Panc1 (cell line): ENCODE results near the gene SF3A1. TPM values are rescaled to one million over a fixed set of nuclear protein-coding genes. Genes with fewer than 3 reads are reported as not detected.

Source experiments
- ATAC-seq: fragments of 200-7000 bp; cut with Tn5 transposase; 2 replicates; pipeline ENCODE4 v1.9.1; 2020; ENCODE audit warnings: mild to moderate bottlenecking, moderate library complexity
- BruUV-seq: library from RNA; stranded (reverse); fragments of 400-500 nt; replicated peaks from 2 replicates; lab custom pipeline; 2021; lab: Mats Ljungman, UMichigan
- CTCF ChIA-PET: fragments of 300-600 bp; sonication (Branson Sonifier 250); formaldehyde crosslinking; loops from one replicate; lab custom pipeline; 2022; ENCODE audit warnings: antibody characterized with exemption; lab: Charles Lee
- POLR2A ChIA-PET: fragments of 300-600 bp; sonication (Branson Sonifier 250); formaldehyde crosslinking; loops from one replicate; lab custom pipeline; 2022; ENCODE audit warnings: antibody characterized with exemption; lab: Charles Lee
- DNase-seq: peaks from one replicate; pipeline ENCODE4 v3.0.0-alpha.2; 2010; ENCODE audit warnings: low read depth, low spot score
- H3K27ac ChIP-seq: 2 replicates; pipeline ENCODE4 v1.5.1; 2011; ENCODE audit warnings: mild to moderate bottlenecking, low read length, inconsistent platforms
- H3K27me3 ChIP-seq: fragments of 200-500 bp; sonication (Bioruptor generic); 2 replicates; pipeline ENCODE4 v1.6.0; 2014; ENCODE audit warnings: low read length, inconsistent platforms; ENCODE audit not compliant: control insufficient read depth, insufficient read depth
- H3K36me3 ChIP-seq: fragments of 200-500 bp; sonication (Bioruptor generic); 2 replicates; pipeline ENCODE4 v1.5.1; 2014; ENCODE audit warnings: inconsistent platforms, mild to moderate bottlenecking, low read length, moderate library complexity; ENCODE audit not compliant: control insufficient read depth, insufficient read depth
- H3K4me1 ChIP-seq: 2 replicates; pipeline ENCODE4 v1.5.1; 2011; ENCODE audit warnings: inconsistent platforms, mild to moderate bottlenecking, low read length, moderate library complexity; ENCODE audit not compliant: control insufficient read depth, insufficient read depth
- H3K4me3 ChIP-seq, 2 experiments: 2 replicates each; pipeline ENCODE4 v1.5.1; 2011 to 2012; ENCODE audit warnings: low read depth in 2 of 2, low read length in 2 of 2, mild to moderate bottlenecking in 2 of 2, inconsistent platforms in 1 of 2, moderate library complexity in 1 of 2
- H3K9me3 ChIP-seq: fragments of 200-500 bp; sonication (Bioruptor generic); 2 replicates; pipeline ENCODE4 v1.5.1; 2014; ENCODE audit warnings: low read depth, mild to moderate bottlenecking, inconsistent platforms, low read length, moderate library complexity; ENCODE audit not compliant: control insufficient read depth, insufficient read depth
- POLR2AphosphoS5 ChIP-seq: IDR thresholded peaks from 2 replicates; pipeline ENCODE4 v1.6.1; 2012; ENCODE audit warnings: mild to moderate bottlenecking, low read depth, low read length, moderate library complexity
- SIN3A ChIP-seq: IDR thresholded peaks from 2 replicates; pipeline ENCODE4 v1.6.1; 2012; ENCODE audit warnings: low read depth, mild to moderate bottlenecking, low read length, moderate library complexity, borderline replicate concordance; ENCODE audit not compliant: insufficient read depth
- TCF7L2 ChIP-seq: IDR thresholded peaks from 2 replicates; pipeline ENCODE4 v1.6.1; 2011; ENCODE audit warnings: mild to moderate bottlenecking, low read depth, low read length, inconsistent platforms
- in situ Hi-C: cut with HindIII; loops from 2 replicates; pipeline ENCODE4 v1.10.0; 2016; ENCODE audit warnings: low sequenced_read_pairs, low pct_unique_long_range_greater_than_20kb
- intact Hi-C: fragments of 100-400 bp; cut with micrococcal nuclease; formaldehyde crosslinking; loops from one replicate; pipeline ENCODE4 v1.10.0; 2022; ENCODE audit not compliant: unreplicated experiment
- total RNA-seq: library from RNA; stranded (reverse); gene quantifications from one replicate; pipeline ENCODE4 v1.2.1, GENCODE V29; 2021; ENCODE audit not compliant: unreplicated experiment
- TF ChIP-seq, protein P1 (sequence below), 2 experiments: IDR thresholded peaks; 2 replicates each; pipeline ENCODE4 v1.6.1; 2011 to 2012; ENCODE audit warnings: low read depth in 2 of 2, control low read depth in 1 of 2, low read length in 1 of 2, mild to moderate bottlenecking in 1 of 2, moderate library complexity in 1 of 2; ENCODE audit not compliant: insufficient read depth in 1 of 2
- TF ChIP-seq, protein P2 (sequence below): fragments of 450-650 bp; IDR thresholded peaks from 2 replicates; pipeline ENCODE4 v1.5.1; 2017; ENCODE audit warnings: mild to moderate bottlenecking

Gene SF3A1
- total RNA-seq, 1 experiment from 2014 or later = 176 TPM

DNA sequence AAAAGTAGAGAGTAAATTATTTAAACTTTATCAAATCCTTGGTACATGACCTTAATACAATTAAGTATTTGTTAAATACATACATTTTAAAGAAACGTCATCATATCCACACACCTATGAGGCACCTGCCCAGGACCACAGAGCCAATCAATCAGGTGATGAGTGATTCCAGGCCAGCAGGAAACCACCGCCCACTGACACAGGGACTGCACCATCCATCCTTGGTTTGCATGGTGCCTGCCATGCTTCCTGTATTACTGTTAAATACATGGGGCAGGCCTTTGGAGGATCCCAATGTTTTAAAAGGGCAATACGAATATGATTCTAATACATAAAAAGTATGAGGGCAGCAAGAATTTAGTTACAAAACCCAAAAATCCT lies 23.0 kb downstream of the SF3A1 start:
- POLR2A ChIA-PET = no interaction called here
- no TSS peak for BruUV-seq
- Histone ChIP-seq H3K36me3 (peaks cover 3% of the 10 kb centered on the region), H3K27ac (no peak overlapping the region), H3K9me3 (no peaks in the 10 kb centered on the region), H3K4me3 (no peak overlapping the region), H3K27me3 (no peaks in the 10 kb centered on the region), H3K4me1 (no peaks in the 10 kb centered on the region)
- no peak for DNase-seq
- CTCF ChIA-PET = no interaction called here
- TF ChIP-seq TCF7L2 (no peak), SIN3A (no peak), POLR2AphosphoS5 (no peak)
- TF ChIP-seq, protein P1, sequence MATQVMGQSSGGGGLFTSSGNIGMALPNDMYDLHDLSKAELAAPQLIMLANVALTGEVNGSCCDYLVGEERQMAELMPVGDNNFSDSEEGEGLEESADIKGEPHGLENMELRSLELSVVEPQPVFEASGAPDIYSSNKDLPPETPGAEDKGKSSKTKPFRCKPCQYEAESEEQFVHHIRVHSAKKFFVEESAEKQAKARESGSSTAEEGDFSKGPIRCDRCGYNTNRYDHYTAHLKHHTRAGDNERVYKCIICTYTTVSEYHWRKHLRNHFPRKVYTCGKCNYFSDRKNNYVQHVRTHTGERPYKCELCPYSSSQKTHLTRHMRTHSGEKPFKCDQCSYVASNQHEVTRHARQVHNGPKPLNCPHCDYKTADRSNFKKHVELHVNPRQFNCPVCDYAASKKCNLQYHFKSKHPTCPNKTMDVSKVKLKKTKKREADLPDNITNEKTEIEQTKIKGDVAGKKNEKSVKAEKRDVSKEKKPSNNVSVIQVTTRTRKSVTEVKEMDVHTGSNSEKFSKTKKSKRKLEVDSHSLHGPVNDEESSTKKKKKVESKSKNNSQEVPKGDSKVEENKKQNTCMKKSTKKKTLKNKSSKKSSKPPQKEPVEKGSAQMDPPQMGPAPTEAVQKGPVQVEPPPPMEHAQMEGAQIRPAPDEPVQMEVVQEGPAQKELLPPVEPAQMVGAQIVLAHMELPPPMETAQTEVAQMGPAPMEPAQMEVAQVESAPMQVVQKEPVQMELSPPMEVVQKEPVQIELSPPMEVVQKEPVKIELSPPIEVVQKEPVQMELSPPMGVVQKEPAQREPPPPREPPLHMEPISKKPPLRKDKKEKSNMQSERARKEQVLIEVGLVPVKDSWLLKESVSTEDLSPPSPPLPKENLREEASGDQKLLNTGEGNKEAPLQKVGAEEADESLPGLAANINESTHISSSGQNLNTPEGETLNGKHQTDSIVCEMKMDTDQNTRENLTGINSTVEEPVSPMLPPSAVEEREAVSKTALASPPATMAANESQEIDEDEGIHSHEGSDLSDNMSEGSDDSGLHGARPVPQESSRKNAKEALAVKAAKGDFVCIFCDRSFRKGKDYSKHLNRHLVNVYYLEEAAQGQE (IDR thresholded peaks at IDR 0.05; ENCODE audit: insufficient read depth in 1 of 2, low read depth in 2 of 2, low read length in 1 of 2) = no peak
- TF ChIP-seq, protein P2, sequence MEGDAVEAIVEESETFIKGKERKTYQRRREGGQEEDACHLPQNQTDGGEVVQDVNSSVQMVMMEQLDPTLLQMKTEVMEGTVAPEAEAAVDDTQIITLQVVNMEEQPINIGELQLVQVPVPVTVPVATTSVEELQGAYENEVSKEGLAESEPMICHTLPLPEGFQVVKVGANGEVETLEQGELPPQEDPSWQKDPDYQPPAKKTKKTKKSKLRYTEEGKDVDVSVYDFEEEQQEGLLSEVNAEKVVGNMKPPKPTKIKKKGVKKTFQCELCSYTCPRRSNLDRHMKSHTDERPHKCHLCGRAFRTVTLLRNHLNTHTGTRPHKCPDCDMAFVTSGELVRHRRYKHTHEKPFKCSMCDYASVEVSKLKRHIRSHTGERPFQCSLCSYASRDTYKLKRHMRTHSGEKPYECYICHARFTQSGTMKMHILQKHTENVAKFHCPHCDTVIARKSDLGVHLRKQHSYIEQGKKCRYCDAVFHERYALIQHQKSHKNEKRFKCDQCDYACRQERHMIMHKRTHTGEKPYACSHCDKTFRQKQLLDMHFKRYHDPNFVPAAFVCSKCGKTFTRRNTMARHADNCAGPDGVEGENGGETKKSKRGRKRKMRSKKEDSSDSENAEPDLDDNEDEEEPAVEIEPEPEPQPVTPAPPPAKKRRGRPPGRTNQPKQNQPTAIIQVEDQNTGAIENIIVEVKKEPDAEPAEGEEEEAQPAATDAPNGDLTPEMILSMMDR = no peak
- ATAC-seq = no peak
- intact Hi-C loops = no loop called here
- in situ Hi-C loops = no loop called here

DNA sequence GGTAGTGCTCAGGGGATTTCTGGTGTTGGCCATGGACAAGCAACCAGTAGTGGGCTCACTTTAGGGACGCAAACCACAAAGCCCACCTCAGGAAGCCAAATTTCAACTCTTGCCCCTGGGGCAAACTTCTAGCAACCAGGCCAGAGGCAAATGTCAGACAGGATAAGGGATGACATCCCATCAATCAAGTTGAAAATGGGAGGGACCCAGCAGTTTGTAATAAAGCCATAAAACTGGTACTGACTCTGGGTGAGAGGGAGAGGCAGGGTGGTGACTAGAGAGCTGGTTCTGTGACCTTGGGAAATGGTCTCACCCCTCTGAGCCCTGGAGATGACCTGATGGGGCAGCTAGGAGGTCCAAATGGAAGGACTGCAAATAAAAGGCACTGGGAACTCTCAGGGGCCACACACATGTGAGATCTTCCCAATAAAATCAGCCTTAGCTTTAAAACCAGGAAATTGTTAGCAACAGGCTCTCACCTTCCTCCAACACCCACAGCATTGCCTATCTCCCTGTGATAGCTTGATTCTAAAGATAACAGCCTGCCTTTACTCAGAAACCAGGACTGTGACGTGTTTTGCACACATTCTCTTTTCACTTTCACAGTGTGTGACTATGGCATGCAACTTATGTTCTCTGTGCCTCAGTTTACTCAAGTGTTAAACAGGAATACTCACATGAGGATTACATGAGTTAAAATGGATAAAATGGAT lies 23.5 kb downstream of the SF3A1 start:
- H3K4me1 ChIP-seq = no peaks in the 10 kb centered on the region
- no peak overlapping the region for H3K27ac ChIP-seq
- TF ChIP-seq, protein P1 (IDR thresholded peaks at IDR 0.05; ENCODE audit: insufficient read depth in 1 of 2, low read depth in 2 of 2, low read length in 1 of 2) = no peak
- TF ChIP-seq SIN3A = no peak
- TF ChIP-seq, protein P2 = no peak
- TF ChIP-seq TCF7L2 = no peak
- no peak for TF ChIP-seq POLR2AphosphoS5
- H3K36me3 ChIP-seq = peaks cover 3% of the 10 kb centered on the region
- ChIA-PET CTCF (no interaction called here), POLR2A (no interaction called here)
- DNase-seq = no peak
- ATAC-seq = no peak
- no TSS peak for BruUV-seq
- no peaks in the 10 kb centered on the region for H3K27me3 ChIP-seq
- H3K9me3 ChIP-seq = no peaks in the 10 kb centered on the region
- in situ Hi-C loops (no loop called here), intact Hi-C loops (no loop called here)
- H3K4me3 ChIP-seq = no peak overlapping the region
